SK-N-MC (cell line): ENCODE measurements around the gene AMER1.

Experiments
- EZH2 ChIP-seq: fragments of 200-600 bp; sonication (generic); IDR thresholded peaks from one replicate; pipeline ENCODE4 v1.6.1; 2017; ENCODE audit warnings: antibody characterized with exemption
- POLR2AphosphoS5 ChIP-seq: IDR thresholded peaks from 2 replicates; pipeline ENCODE4 v1.6.1; 2012; ENCODE audit warnings: mild to moderate bottlenecking, low read depth, low read length, borderline replicate concordance

- TF ChIP-seq EZH2 (no peak), POLR2AphosphoS5 (no peak)
Observed at GRCh38 chrX:64196606-64197005, 8.9 kb downstream of the AMER1 start.
